Measurements from ENCODE around the gene TTLL12.
A peak's percentile ranks its signal among the peaks of the same experiment; 100 is the strongest.

The TTLL12 gene

GRCh38 chr22:43230971-43231723, 44.2 kb upstream of the TTLL12 start:
- H3K4me3 ChIP-seq (ENCODE audit: low read depth, low read length) = no peak overlapping the region
- TF ChIP-seq CTCF (IDR thresholded peaks at IDR 0.05; ENCODE audit: borderline replicate concordance, insufficient read depth, low read depth, low read length) = peak; percentile 92

- TF ChIP-seq CTCF (IDR thresholded peaks at IDR 0.05; ENCODE audit: borderline replicate concordance, insufficient read depth, low read depth, low read length) = no peak
- H3K4me3 ChIP-seq (ENCODE audit: low read depth, low read length) = no peak overlapping the region
Observed at GRCh38 chr22:43230571-43230970, 43.6 kb upstream of the TTLL12 start.

GRCh38 chr22:43228863-43229262, 41.9 kb upstream of the TTLL12 start:
- no peak for TF ChIP-seq CTCF (IDR thresholded peaks at IDR 0.05; ENCODE audit: borderline replicate concordance, insufficient read depth, low read depth, low read length)
- H3K4me3 ChIP-seq (ENCODE audit: low read depth, low read length) = no peak overlapping the region

GRCh38 chr22:43228330-43228729, 41.4 kb upstream of the TTLL12 start:
- H3K4me3 ChIP-seq (ENCODE audit: low read depth, low read length) = no peak overlapping the region
- peak; percentile 35; the same call in 1 of the 2 replicates for TF ChIP-seq CTCF (IDR thresholded peaks at IDR 0.05; ENCODE audit: borderline replicate concordance, insufficient read depth, low read depth, low read length)

GRCh38 chr22:43227239-43227630, 40.3 kb upstream of the TTLL12 start:
- no peak overlapping the region for H3K4me3 ChIP-seq (ENCODE audit: low read depth, low read length)
- TF ChIP-seq CTCF (IDR thresholded peaks at IDR 0.05; ENCODE audit: borderline replicate concordance, insufficient read depth, low read depth, low read length) = no peak

GRCh38 chr22:43226377-43227238, 39.7 kb upstream of the TTLL12 start:
- no peak for TF ChIP-seq CTCF (IDR thresholded peaks at IDR 0.05; ENCODE audit: borderline replicate concordance, insufficient read depth, low read depth, low read length)
- no peak overlapping the region for H3K4me3 ChIP-seq (ENCODE audit: low read depth, low read length)

Measured in GM12875 (cell line).